ENCODE results near the gene C15orf40.

- TF ChIP-seq EP300 (IDR thresholded peaks at IDR 0.05): no peak
- TF ChIP-seq, protein P1, sequence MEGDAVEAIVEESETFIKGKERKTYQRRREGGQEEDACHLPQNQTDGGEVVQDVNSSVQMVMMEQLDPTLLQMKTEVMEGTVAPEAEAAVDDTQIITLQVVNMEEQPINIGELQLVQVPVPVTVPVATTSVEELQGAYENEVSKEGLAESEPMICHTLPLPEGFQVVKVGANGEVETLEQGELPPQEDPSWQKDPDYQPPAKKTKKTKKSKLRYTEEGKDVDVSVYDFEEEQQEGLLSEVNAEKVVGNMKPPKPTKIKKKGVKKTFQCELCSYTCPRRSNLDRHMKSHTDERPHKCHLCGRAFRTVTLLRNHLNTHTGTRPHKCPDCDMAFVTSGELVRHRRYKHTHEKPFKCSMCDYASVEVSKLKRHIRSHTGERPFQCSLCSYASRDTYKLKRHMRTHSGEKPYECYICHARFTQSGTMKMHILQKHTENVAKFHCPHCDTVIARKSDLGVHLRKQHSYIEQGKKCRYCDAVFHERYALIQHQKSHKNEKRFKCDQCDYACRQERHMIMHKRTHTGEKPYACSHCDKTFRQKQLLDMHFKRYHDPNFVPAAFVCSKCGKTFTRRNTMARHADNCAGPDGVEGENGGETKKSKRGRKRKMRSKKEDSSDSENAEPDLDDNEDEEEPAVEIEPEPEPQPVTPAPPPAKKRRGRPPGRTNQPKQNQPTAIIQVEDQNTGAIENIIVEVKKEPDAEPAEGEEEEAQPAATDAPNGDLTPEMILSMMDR (IDR thresholded peaks at IDR 0.05): no peak
Measured at GRCh38 chr15:83046558-83047127, 35.2 kb upstream of the C15orf40 start.

Data from ovary (tissue), 3 donors.